H9 (cell line): ENCODE data around the gene TRPV6. TPM values are rescaled to one million over a fixed set of nuclear protein-coding genes. Genes with fewer than 3 reads are reported as not detected.
A peak's percentile ranks its signal among the peaks of the same experiment; 100 is the strongest.

ENCODE experiments used
- DNase-seq: peaks from one replicate; pipeline ENCODE4 v3.0.0-alpha.2; 2017
- H2AFZ ChIP-seq: one replicate; pipeline ENCODE4 v1.6.1; 2013; ENCODE audit warnings: mild to moderate bottlenecking, low read length, control low read depth, moderate library complexity
- H2AK5ac ChIP-seq: 2 replicates; pipeline ENCODE4 v1.6.1; 2013; ENCODE audit warnings: low read length, control low read depth, mixed read lengths; ENCODE audit not compliant: insufficient read length
- H2BK120ac ChIP-seq: one replicate; pipeline ENCODE4 v1.6.1; 2013; ENCODE audit warnings: low read depth, mild to moderate bottlenecking, low read length, control low read depth, inconsistent platforms; ENCODE audit not compliant: poor library complexity, severe bottlenecking
- H2BK12ac ChIP-seq: 2 replicates; pipeline ENCODE4 v1.6.1; 2013; ENCODE audit warnings: low read length, control low read depth, mixed read lengths, low read depth; ENCODE audit not compliant: insufficient read length
- H2BK15ac ChIP-seq: 2 replicates; pipeline ENCODE4 v1.6.1; 2013; ENCODE audit warnings: low read depth, low read length, control low read depth
- H2BK20ac ChIP-seq: one replicate; pipeline ENCODE4 v1.6.1; 2013; ENCODE audit warnings: low read depth, mild to moderate bottlenecking, low read length, control low read depth, inconsistent platforms; ENCODE audit not compliant: poor library complexity, severe bottlenecking
- H2BK5ac ChIP-seq: 2 replicates; pipeline ENCODE4 v1.6.1; 2013; ENCODE audit warnings: low read length, control low read depth, mixed read lengths; ENCODE audit not compliant: insufficient read length
- H3K14ac ChIP-seq: 2 replicates; pipeline ENCODE4 v1.6.1; 2013; ENCODE audit warnings: low read length, control low read depth; ENCODE audit not compliant: insufficient read depth
- H3K18ac ChIP-seq: 2 replicates; pipeline ENCODE4 v1.6.1; 2013; ENCODE audit warnings: low read depth, mild to moderate bottlenecking, mixed read lengths, low read length, control low read depth; ENCODE audit not compliant: insufficient read length
- H3K23ac ChIP-seq: 2 replicates; pipeline ENCODE4 v1.6.1; 2013; ENCODE audit warnings: low read length, control low read depth, mixed read lengths, low read depth; ENCODE audit not compliant: insufficient read length
- H3K23me2 ChIP-seq: 2 replicates; pipeline ENCODE4 v1.6.1; 2013; ENCODE audit warnings: low read depth, mild to moderate bottlenecking, mixed read lengths, low read length, control low read depth; ENCODE audit not compliant: insufficient read length, poor library complexity, severe bottlenecking
- H3K27ac ChIP-seq: 2 replicates; pipeline ENCODE4 v1.5.1; 2013; ENCODE audit warnings: low read length, control low read depth, mixed read lengths, low read depth; ENCODE audit not compliant: insufficient read length
- H3K27me3 ChIP-seq: 2 replicates; pipeline ENCODE4 v1.6.1; 2013; ENCODE audit warnings: low read length, control low read depth, inconsistent platforms; ENCODE audit not compliant: insufficient read depth
- H3K4ac ChIP-seq: 2 replicates; pipeline ENCODE4 v1.6.1; 2013; ENCODE audit warnings: low read depth, mild to moderate bottlenecking, control low read depth, inconsistent platforms, low read length, moderate library complexity
- H3K4me1 ChIP-seq: 2 replicates; pipeline ENCODE4 v1.6.1; 2013; ENCODE audit warnings: low read length, control low read depth, inconsistent platforms; ENCODE audit not compliant: insufficient read depth
- H3K4me2 ChIP-seq: 2 replicates; pipeline ENCODE4 v1.6.1; 2013; ENCODE audit warnings: low read length, control low read depth, mixed read lengths; ENCODE audit not compliant: insufficient read length, insufficient read depth
- H3K56ac ChIP-seq: 2 replicates; pipeline ENCODE4 v1.6.1; 2013; ENCODE audit warnings: low read depth, mild to moderate bottlenecking, mixed read lengths, low read length, control low read depth; ENCODE audit not compliant: insufficient read length
- H3K79me1 ChIP-seq: 2 replicates; pipeline ENCODE4 v1.6.1; 2013; ENCODE audit warnings: low read depth, mild to moderate bottlenecking, moderate library complexity, low read length, control low read depth, inconsistent platforms; ENCODE audit not compliant: insufficient read depth, poor library complexity, severe bottlenecking
- H3K79me2 ChIP-seq: 2 replicates; pipeline ENCODE4 v1.6.1; 2013; ENCODE audit warnings: low read length, control low read depth, inconsistent platforms; ENCODE audit not compliant: insufficient read depth
- H3K9ac ChIP-seq: 2 replicates; pipeline ENCODE4 v1.6.1; 2013; ENCODE audit warnings: low read length, control low read depth, mixed read lengths; ENCODE audit not compliant: insufficient read length; ENCODE audit errors: extremely low read depth
- H3K9me3 ChIP-seq: one replicate; pipeline ENCODE4 v1.6.1; 2013; ENCODE audit warnings: low read depth, low read length, inconsistent platforms; ENCODE audit not compliant: control insufficient read depth
- H3T11ph ChIP-seq: one replicate; pipeline ENCODE4 v1.6.1; 2013; ENCODE audit warnings: mild to moderate bottlenecking, low read length, control low read depth, inconsistent platforms
- H4K20me1 ChIP-seq: one replicate; pipeline ENCODE4 v1.6.1; 2013; ENCODE audit not compliant: control insufficient read depth, insufficient read length, insufficient read depth
- H4K5ac ChIP-seq: 2 replicates; pipeline ENCODE4 v1.6.1; 2013; ENCODE audit warnings: low read depth, mild to moderate bottlenecking, mixed read lengths, low read length, control low read depth; ENCODE audit not compliant: insufficient read length
- H4K8ac ChIP-seq: replicated peaks from 2 replicates; pipeline ENCODE4 v1.6.1; 2013; ENCODE audit warnings: low read length, control low read depth, mixed read lengths, low read depth; ENCODE audit not compliant: insufficient read length
- H4K91ac ChIP-seq: 2 replicates; pipeline ENCODE4 v1.6.1; 2013; ENCODE audit warnings: low read depth, mild to moderate bottlenecking, moderate library complexity, mixed read lengths, low read length, control low read depth; ENCODE audit not compliant: insufficient read length
- H3K27ac Mint-ChIP-seq, 3 experiments: 2 replicates in 2 of 3; 3 replicates in 1 of 3; pipeline ENCODE4 v1.8.0; 2020 to 2021; ENCODE audit warnings: mixed read lengths in 3 of 3, mild to moderate bottlenecking in 1 of 3, moderate library complexity in 1 of 3
- H3K27me3 Mint-ChIP-seq: 2 replicates; pipeline ENCODE4 v1.8.0; 2021; ENCODE audit warnings: low read depth, mild to moderate bottlenecking, moderate library complexity, mixed read lengths
- H3K36me3 Mint-ChIP-seq, 3 experiments: 2 replicates in 2 of 3; 3 replicates in 1 of 3; pipeline ENCODE4 v1.8.0; 2020 to 2021; ENCODE audit warnings: low read depth in 3 of 3, mixed read lengths in 3 of 3; ENCODE audit not compliant: insufficient read depth in 1 of 3
- H3K4me1 Mint-ChIP-seq, 2 experiments: 2 replicates each; pipeline ENCODE4 v1.8.0; 2020; ENCODE audit warnings: mixed read lengths in 2 of 2
- H3K4me3 Mint-ChIP-seq, 2 experiments: 2 replicates in 1 of 2; 3 replicates in 1 of 2; pipeline ENCODE4 v1.8.0; 2020 to 2021; ENCODE audit warnings: mild to moderate bottlenecking in 2 of 2, mixed read lengths in 2 of 2, moderate library complexity in 1 of 2
- H3K9me3 Mint-ChIP-seq, 2 experiments: 2 replicates in 1 of 2; 3 replicates in 1 of 2; pipeline ENCODE4 v1.8.0; 2020; ENCODE audit warnings: mild to moderate bottlenecking in 2 of 2, mixed read lengths in 2 of 2, moderate library complexity in 1 of 2
- CTCF ChIP-seq: fragments of 200-600 bp; sonication (generic); conservative IDR thresholded peaks from 3 replicates; pipeline ENCODE4 v1.8.0; 2021; ENCODE audit warnings: antibody characterized with exemption, mild to moderate bottlenecking
- WGBS: extraction: QIAGEN DNeasy Blood & Tissue Kit; methylation state at CpG from one replicate; pipeline ENCODE4 v1.1.7; 2013; ENCODE audit warnings: missing lambda C conversion rate, low lambda C conversion rate, mixed read lengths; ENCODE audit not compliant: insufficient read length; ENCODE audit errors: extremely low coverage; 5-methylcytosine and 5-hydroxymethylcytosine counted together
- total RNA-seq: library from RNA; stranded (reverse); gene quantifications from 2 replicates; pipeline ENCODE4 v1.2.1, GENCODE V29; 2021

TRPV6 gene
- total RNA-seq, 1 experiment from 2014 or later: 0.61 TPM

DNA sequence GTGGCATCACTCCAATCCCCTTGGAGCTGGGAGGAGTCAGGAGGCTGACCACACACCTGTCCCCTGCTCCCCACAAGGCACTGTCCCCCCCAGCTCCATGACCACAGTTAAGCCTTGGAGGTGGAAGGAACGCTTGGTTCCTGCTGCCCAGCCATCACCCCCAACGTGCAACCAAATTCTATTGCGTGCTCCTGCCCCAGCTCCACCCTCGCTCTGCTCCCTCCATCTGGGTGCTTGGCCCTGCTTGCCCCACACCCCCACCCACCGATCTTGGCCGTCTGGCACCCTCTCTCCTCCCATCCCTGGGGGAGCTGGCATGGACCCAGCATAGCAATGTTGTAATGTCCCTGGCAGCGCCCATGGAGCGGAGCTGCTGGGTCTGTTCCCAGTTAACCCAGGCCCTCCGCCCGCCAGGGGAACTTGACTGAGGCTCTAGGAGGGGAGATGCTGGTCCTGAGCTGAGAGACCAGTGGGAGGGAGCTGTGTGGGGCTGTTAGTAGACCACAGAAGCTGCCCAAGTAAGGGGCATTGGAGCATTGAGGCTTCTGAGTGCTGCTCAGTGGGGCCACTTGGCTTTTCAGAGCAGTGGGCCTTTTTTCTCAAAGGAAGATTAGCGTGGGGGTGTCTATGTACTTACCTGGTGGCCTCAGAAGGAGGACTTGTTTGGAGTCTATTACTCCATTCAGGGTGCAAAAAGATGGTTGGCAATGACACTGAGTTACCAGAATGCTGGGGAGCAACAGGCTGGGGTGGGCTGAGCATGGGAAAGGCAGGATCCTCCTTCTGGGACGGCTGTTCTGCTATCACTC lies 29.6 kb downstream of the TRPV6 start:
- no CpG with 5 or more reads among the region's 12 CpGs for WGBS
- Histone ChIP-seq H3K56ac (no peak overlapping the region), H2AK5ac (no peak overlapping the region), H2BK15ac (no peak overlapping the region), H3K79me2 (no peaks in the 10 kb centered on the region), H3K14ac (no peak overlapping the region), H2BK5ac (no peak overlapping the region), H4K5ac (no peak overlapping the region), H4K91ac (no peak overlapping the region), H3K27me3 (peaks cover 4% of the 10 kb centered on the region; the same call in 1 of the 2 replicates), H3T11ph (no peak overlapping the region), H3K4me1 (peaks cover 3% of the 10 kb centered on the region; the same call in 1 of the 2 replicates), H4K20me1 (no peaks in the 10 kb centered on the region), H2BK12ac (no peak overlapping the region), H4K8ac (no peak overlapping the region), H3K23ac (no peak overlapping the region), H3K4ac (no peak overlapping the region), H3K27ac (no peak overlapping the region), H2BK20ac (no peak overlapping the region), H3K4me2 (peak overlapping the region; percentile 72), H3K9me3 (no peaks in the 10 kb centered on the region), H2BK120ac (no peak overlapping the region), H3K9ac (no peak overlapping the region), H2AFZ (no peak overlapping the region), H3K79me1 (no peaks in the 10 kb centered on the region), H3K18ac (no peak overlapping the region), H3K23me2 (peaks cover 17% of the 10 kb centered on the region)
- H3K9me3 Mint-ChIP-seq: no peaks in the 10 kb centered on the region; a peak in 1 of 5 replicates
- no peak overlapping the region; a peak in 1 of 7 replicates for H3K27ac Mint-ChIP-seq
- peaks cover 25% of the 10 kb centered on the region for H3K27me3 Mint-ChIP-seq
- H3K4me1 Mint-ChIP-seq: peaks cover 18 to 23% of the 10 kb centered on the region in 2 experiments
- no peak for TF ChIP-seq CTCF
- H3K36me3 Mint-ChIP-seq: 0 out of 7 replicates have a peak, but pooled peaks cover 0 to 4% (median 0%) of the 10 kb centered on the region in 3 experiments
- H3K4me3 Mint-ChIP-seq: peak overlapping the region; percentile 85 to 86
- DNase-seq: no peak
